ENCODE data around the gene LSM8.
"Not testable (repeated sequence)": the region's sequence is repeated elsewhere in the genome, so short reads cannot be mapped to it uniquely, and the experiment has no call there.

The LSM8 gene

GRCh38 chr7:118214051-118214832 lies 30.3 kb downstream of the LSM8 start:
- peak; percentile 29 to 65 (median 53) for DNase-seq

GRCh38 chr7:118214833-118215182 lies 30.8 kb downstream of the LSM8 start:
- DNase-seq = peak in 1 of 4 experiments; percentile 2

- DNase-seq = peak in 1 of 4 experiments; percentile 4
These were observed 33.3 kb downstream of the LSM8 start for GRCh38 chr7:118217210-118217619.

GRCh38 chr7:118218413-118219156 lies 34.6 kb downstream of the LSM8 start:
- DNase-seq = no peak

GRCh38 chr7:118219157-118219512 lies 35.2 kb downstream of the LSM8 start:
- no peak for DNase-seq

GRCh38 chr7:118220583-118220982 lies 36.6 kb downstream of the LSM8 start:
- no peak for DNase-seq

- no peak for DNase-seq
These were observed 38.6 kb downstream of the LSM8 start for GRCh38 chr7:118222591-118222990.

GRCh38 chr7:118224521-118224920 lies 40.6 kb downstream of the LSM8 start, which contains the start of gene ANKRD7:
TSS of gene ANKRD7 (plus strand) at chr7:118224704. CDS start at chr7:118224831, 127 bp downstream.
- DNase-seq = no peak

GRCh38 chr7:118232837-118233236 lies 48.9 kb downstream of the LSM8 start:
- DNase-seq = no peak

GRCh38 chr7:118233799-118234198 lies 49.8 kb downstream of the LSM8 start:
- no peak for DNase-seq

GRCh38 chr7:118239014-118239413 lies 55.0 kb downstream of the LSM8 start:
- no peak for DNase-seq

GRCh38 chr7:118240320-118240719 lies 56.4 kb downstream of the LSM8 start:
- DNase-seq = not testable (repeated sequence)

Data from suppressor macrophage (primary cell).